ENCODE results near the gene CSTPP1.
"Not testable (repeated sequence)": the region's sequence is repeated elsewhere in the genome, so short reads cannot be mapped to it uniquely, and the experiment has no call there.

DNA sequence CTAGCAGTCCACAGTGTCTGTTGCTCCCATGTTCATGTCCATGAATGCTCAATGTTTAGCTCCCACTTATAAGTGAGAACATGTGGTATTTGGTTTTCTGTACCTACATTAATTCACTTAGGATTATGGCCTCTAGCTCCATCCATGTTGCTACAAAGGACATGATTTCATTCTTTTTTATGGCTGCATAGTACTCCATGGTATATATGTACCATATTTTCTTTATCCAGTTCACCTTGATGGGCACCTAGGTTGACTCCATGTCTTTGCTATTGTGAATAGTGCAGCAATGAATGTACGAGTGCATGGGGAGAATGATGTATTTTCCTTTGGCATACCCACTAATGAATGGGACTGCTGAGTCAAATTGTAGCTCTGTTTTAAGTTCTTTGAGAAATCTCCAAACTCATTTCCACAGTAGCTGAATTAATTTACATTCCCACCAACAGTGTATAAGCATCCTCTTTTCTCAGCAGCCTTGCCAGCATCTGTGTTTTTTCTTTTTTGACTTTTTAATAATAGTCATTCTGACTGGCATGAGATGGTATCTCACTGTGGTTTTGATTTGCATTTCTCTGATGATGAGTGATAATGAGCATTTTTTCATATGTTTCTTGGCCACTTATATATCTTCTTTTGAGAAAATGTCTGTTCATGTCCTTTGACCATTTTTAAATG is 53.4 kb downstream of the CSTPP1 start:
- TF ChIP-seq, protein P1, sequence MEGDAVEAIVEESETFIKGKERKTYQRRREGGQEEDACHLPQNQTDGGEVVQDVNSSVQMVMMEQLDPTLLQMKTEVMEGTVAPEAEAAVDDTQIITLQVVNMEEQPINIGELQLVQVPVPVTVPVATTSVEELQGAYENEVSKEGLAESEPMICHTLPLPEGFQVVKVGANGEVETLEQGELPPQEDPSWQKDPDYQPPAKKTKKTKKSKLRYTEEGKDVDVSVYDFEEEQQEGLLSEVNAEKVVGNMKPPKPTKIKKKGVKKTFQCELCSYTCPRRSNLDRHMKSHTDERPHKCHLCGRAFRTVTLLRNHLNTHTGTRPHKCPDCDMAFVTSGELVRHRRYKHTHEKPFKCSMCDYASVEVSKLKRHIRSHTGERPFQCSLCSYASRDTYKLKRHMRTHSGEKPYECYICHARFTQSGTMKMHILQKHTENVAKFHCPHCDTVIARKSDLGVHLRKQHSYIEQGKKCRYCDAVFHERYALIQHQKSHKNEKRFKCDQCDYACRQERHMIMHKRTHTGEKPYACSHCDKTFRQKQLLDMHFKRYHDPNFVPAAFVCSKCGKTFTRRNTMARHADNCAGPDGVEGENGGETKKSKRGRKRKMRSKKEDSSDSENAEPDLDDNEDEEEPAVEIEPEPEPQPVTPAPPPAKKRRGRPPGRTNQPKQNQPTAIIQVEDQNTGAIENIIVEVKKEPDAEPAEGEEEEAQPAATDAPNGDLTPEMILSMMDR (IDR thresholded peaks at IDR 0.05; ENCODE audit: insufficient read depth, low read length, poor library complexity, severe bottlenecking) = not testable (repeated sequence)
- not testable (repeated sequence) for TF ChIP-seq EZH2phosphoT487 (conservative IDR thresholded peaks at IDR 0.05; ENCODE audit: low read length)
